Transverse colon (tissue), 3 donors: ENCODE results near the gene CMTM1.

ENCODE experiments used
- CTCF ChIP-seq, 5 experiments: fragments of 200-600 bp in 3 of 5; fragments of 450-650 bp in 2 of 5; sonication (generic) in 3 of 5; IDR thresholded peaks; 1 replicate in 2 of 5; 2 replicates in 3 of 5; pipeline ENCODE4 v1.5.1; 2016 to 2017; ENCODE audit warnings: antibody characterized with exemption in 5 of 5, inconsistent platforms in 3 of 5, mild to moderate bottlenecking in 2 of 5, moderate library complexity in 1 of 5
- POLR2A ChIP-seq: fragments of 450-650 bp; IDR thresholded peaks from one replicate; pipeline ENCODE4 v1.6.1; 2016; ENCODE audit warnings: antibody characterized with exemption, mild to moderate bottlenecking, moderate library complexity

GRCh38 chr16:66516509-66516807 is 49.8 kb upstream of the CMTM1 start:
- TF ChIP-seq CTCF (IDR thresholded peaks at IDR 0.05) (no peak), POLR2A (no peak)
